ENCODE measurements around the gene POLR3E. TPM values are rescaled to one million over a fixed set of nuclear protein-coding genes. Genes with fewer than 3 reads are reported as not detected.
A peak's percentile ranks its signal among the peaks of the same experiment; 100 is the strongest.

The POLR3E gene
- total and polyA plus RNA-seq, 2 experiments from 2014 or later: 14.0 to 20.8 TPM

GRCh38 chr16:22265351-22265750, 31.9 kb upstream of the POLR3E start:
- Histone ChIP-seq H2AFZ (no peak overlapping the region), H3K79me2 (ENCODE audit: insufficient read depth) (no peaks in the 10 kb centered on the region), H3K9ac (no peak overlapping the region), H3K27ac (no peak overlapping the region), H3K4me3 (no peak overlapping the region), H3K27me3 (replicated peaks; ENCODE audit: insufficient read depth) (no peaks in the 10 kb centered on the region), H4K20me1 (ENCODE audit: insufficient read depth) (no peaks in the 10 kb centered on the region), H3K4me1 (ENCODE audit: insufficient read depth) (peaks cover 7% of the 10 kb centered on the region; the same call in 1 of the 2 replicates), H3K9me2 (ENCODE audit: insufficient read depth) (no peaks in the 10 kb centered on the region), H3K36me3 (ENCODE audit: low read depth) (peaks cover 15% of the 10 kb centered on the region; the same call in 1 of the 2 replicates), H3K9me3 (ENCODE audit: low read depth) (no peaks in the 10 kb centered on the region), H3K4me2 (ENCODE audit: unreplicated experiment) (no peak overlapping the region), H3F3A (ENCODE audit: insufficient read depth) (no peaks in the 10 kb centered on the region)
- in situ Hi-C loops (cut with MboI): no loop called here
- TF ChIP-seq EZH2 (IDR thresholded peaks at IDR 0.05; ENCODE audit: insufficient read depth, poor library complexity, severe bottlenecking): no peak
- no peak for TF ChIP-seq EZH2phosphoT487 (IDR thresholded peaks at IDR 0.05; ENCODE audit: insufficient read depth, low read depth)
- DNase-seq: no peak
- WGBS, 2 experiments (ENCODE audit: low coverage in 1 of 2, low lambda C conversion rate in 2 of 2, missing lambda C conversion rate in 2 of 2): 90 to 91% methylated on average over 5 of the region's 5 CpGs

GRCh38 chr16:22266546-22266945, 30.7 kb upstream of the POLR3E start:
- Histone ChIP-seq H3K9ac (no peak overlapping the region), H3K4me1 (ENCODE audit: insufficient read depth) (peaks cover 7% of the 10 kb centered on the region; the same call in 1 of the 2 replicates), H3K36me3 (ENCODE audit: low read depth) (peaks cover 12% of the 10 kb centered on the region; the same call in 1 of the 2 replicates), H3K9me3 (ENCODE audit: low read depth) (no peaks in the 10 kb centered on the region), H3K4me2 (ENCODE audit: unreplicated experiment) (no peak overlapping the region), H3K27ac (no peak overlapping the region), H3K4me3 (no peak overlapping the region), H2AFZ (no peak overlapping the region), H3K9me2 (ENCODE audit: insufficient read depth) (no peaks in the 10 kb centered on the region), H3K27me3 (replicated peaks; ENCODE audit: insufficient read depth) (no peaks in the 10 kb centered on the region), H3F3A (ENCODE audit: insufficient read depth) (no peaks in the 10 kb centered on the region), H3K79me2 (ENCODE audit: insufficient read depth) (no peaks in the 10 kb centered on the region), H4K20me1 (ENCODE audit: insufficient read depth) (no peaks in the 10 kb centered on the region)
- WGBS, 2 experiments (ENCODE audit: low coverage in 1 of 2, low lambda C conversion rate in 2 of 2, missing lambda C conversion rate in 2 of 2): 96 to 98% methylated on average over 17 to 19 of the region's 19 CpGs
- in situ Hi-C loops (cut with MboI): no loop called here
- TF ChIP-seq EZH2 (IDR thresholded peaks at IDR 0.05; ENCODE audit: insufficient read depth, poor library complexity, severe bottlenecking): no peak
- TF ChIP-seq EZH2phosphoT487 (IDR thresholded peaks at IDR 0.05; ENCODE audit: insufficient read depth, low read depth): no peak
- DNase-seq: no peak

- Histone ChIP-seq H3K79me2 (ENCODE audit: insufficient read depth) (no peaks in the 10 kb centered on the region), H3K9me2 (ENCODE audit: insufficient read depth) (no peaks in the 10 kb centered on the region), H4K20me1 (ENCODE audit: insufficient read depth) (no peaks in the 10 kb centered on the region), H3K4me2 (ENCODE audit: unreplicated experiment) (no peak overlapping the region), H2AFZ (no peak overlapping the region), H3F3A (ENCODE audit: insufficient read depth) (peaks cover 7% of the 10 kb centered on the region), H3K9ac (no peak overlapping the region), H3K27me3 (replicated peaks; ENCODE audit: insufficient read depth) (no peaks in the 10 kb centered on the region), H3K4me1 (ENCODE audit: insufficient read depth) (no peaks in the 10 kb centered on the region), H3K27ac (no peak overlapping the region), H3K4me3 (no peak overlapping the region), H3K36me3 (ENCODE audit: low read depth) (peaks cover 17% of the 10 kb centered on the region), H3K9me3 (ENCODE audit: low read depth) (no peaks in the 10 kb centered on the region)
- 84 to 88% methylated on average over 8 of the region's 8 CpGs for WGBS, 2 experiments (ENCODE audit: low coverage in 1 of 2, low lambda C conversion rate in 2 of 2, missing lambda C conversion rate in 2 of 2)
- DNase-seq: no peak
- in situ Hi-C loops (cut with MboI): no loop called here
- TF ChIP-seq EZH2phosphoT487 (IDR thresholded peaks at IDR 0.05; ENCODE audit: insufficient read depth, low read depth) (no peak), EZH2 (IDR thresholded peaks at IDR 0.05; ENCODE audit: insufficient read depth, poor library complexity, severe bottlenecking) (no peak)
Measured at GRCh38 chr16:22267764-22268163, 29.4 kb upstream of the POLR3E start.

- Histone ChIP-seq H3K4me1 (ENCODE audit: insufficient read depth) (no peaks in the 10 kb centered on the region), H3K79me2 (ENCODE audit: insufficient read depth) (no peaks in the 10 kb centered on the region), H3K9me3 (ENCODE audit: low read depth) (no peaks in the 10 kb centered on the region), H3K9ac (no peak overlapping the region), H3K9me2 (ENCODE audit: insufficient read depth) (no peaks in the 10 kb centered on the region), H3K4me2 (ENCODE audit: unreplicated experiment) (no peak overlapping the region), H3K36me3 (ENCODE audit: low read depth) (peaks cover 25% of the 10 kb centered on the region), H3K27me3 (replicated peaks; ENCODE audit: insufficient read depth) (no peaks in the 10 kb centered on the region), H3K4me3 (no peak overlapping the region), H3K27ac (no peak overlapping the region), H2AFZ (no peak overlapping the region), H4K20me1 (ENCODE audit: insufficient read depth) (no peaks in the 10 kb centered on the region), H3F3A (ENCODE audit: insufficient read depth) (peaks cover 7% of the 10 kb centered on the region)
- no peak for TF ChIP-seq EZH2phosphoT487 (IDR thresholded peaks at IDR 0.05; ENCODE audit: insufficient read depth, low read depth)
- no peak for TF ChIP-seq EZH2 (IDR thresholded peaks at IDR 0.05; ENCODE audit: insufficient read depth, poor library complexity, severe bottlenecking)
- DNase-seq: peak; percentile 32
- in situ Hi-C loops (cut with MboI): no loop called here
- WGBS, 2 experiments (ENCODE audit: low coverage in 1 of 2, low lambda C conversion rate in 2 of 2, missing lambda C conversion rate in 2 of 2): 62% methylated on average over 3 of the region's 3 CpGs
Measured at GRCh38 chr16:22270525-22270924, 26.7 kb upstream of the POLR3E start.
